Stimulated activated naive CD8-positive, alpha-beta T cell treated with anti-CD3 and anti-CD28 coated beads, Interleukin-15, amount 100 ng/mL, for 72 hours (primary cell): ENCODE results near the gene ANTXR1.
A peak's percentile ranks its signal among the peaks of the same experiment; 100 is the strongest.

Experiments
- ATAC-seq: fragments of 150-1000 bp; cut with Tn5 transposase; 2 replicates; pipeline ENCODE4 v1.10.0; 2021; ENCODE audit warnings: mild to moderate bottlenecking, moderate library complexity
- DNase-seq, 2 donors: peaks; one replicate each; pipeline ENCODE4 v3.0.0; 2021 to 2022
- H3K27ac Mint-ChIP-seq, 2 donors: one replicate each; pipeline ENCODE4 v1.8.0; 2022; ENCODE audit warnings: mild to moderate bottlenecking in 2 of 2, mixed read lengths in 2 of 2, moderate library complexity in 2 of 2
- H3K27me3 Mint-ChIP-seq: one replicate; pipeline ENCODE4 v1.8.0; 2022; ENCODE audit warnings: mixed read lengths
- H3K4me1 Mint-ChIP-seq: one replicate; pipeline ENCODE4 v1.8.0; 2022; ENCODE audit warnings: mild to moderate bottlenecking, mixed read lengths
- H3K4me3 Mint-ChIP-seq, 2 donors: one replicate each; pipeline ENCODE4 v1.8.0; 2022; ENCODE audit warnings: mild to moderate bottlenecking in 2 of 2, mixed read lengths in 2 of 2, moderate library complexity in 1 of 2
- H3K9me3 Mint-ChIP-seq, 2 donors: one replicate each; pipeline ENCODE4 v1.8.0; 2022; ENCODE audit warnings: mixed read lengths in 2 of 2

Gene ANTXR1

DNA sequence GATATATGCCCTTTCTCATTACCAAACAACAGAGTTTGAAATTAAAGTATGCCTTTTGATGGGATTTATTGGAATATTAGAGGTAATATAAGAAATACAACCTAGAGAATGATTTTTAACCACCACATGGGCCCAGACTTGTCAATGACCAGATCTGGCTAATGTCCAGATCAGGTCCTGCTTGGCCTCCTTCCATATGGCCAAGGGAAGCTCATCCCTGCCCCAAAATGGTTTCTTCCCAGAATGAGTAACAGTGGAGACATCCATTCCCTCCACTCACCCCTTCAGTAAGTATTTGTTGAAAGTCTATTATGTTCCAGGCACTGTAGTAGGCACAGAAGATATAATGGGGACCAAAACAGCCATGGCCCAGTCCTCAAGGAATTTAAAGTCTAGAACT lies 54.9 kb downstream of the ANTXR1 start:
- H3K27me3 Mint-ChIP-seq = peaks cover 19% of the 10 kb centered on the region
- DNase-seq (no peak), ATAC-seq (no peak)
- H3K4me1 Mint-ChIP-seq = no peaks in the 10 kb centered on the region
- no peak overlapping the region for H3K4me3 Mint-ChIP-seq
- H3K9me3 Mint-ChIP-seq = no peaks in the 10 kb centered on the region
- no peak overlapping the region for H3K27ac Mint-ChIP-seq

DNA sequence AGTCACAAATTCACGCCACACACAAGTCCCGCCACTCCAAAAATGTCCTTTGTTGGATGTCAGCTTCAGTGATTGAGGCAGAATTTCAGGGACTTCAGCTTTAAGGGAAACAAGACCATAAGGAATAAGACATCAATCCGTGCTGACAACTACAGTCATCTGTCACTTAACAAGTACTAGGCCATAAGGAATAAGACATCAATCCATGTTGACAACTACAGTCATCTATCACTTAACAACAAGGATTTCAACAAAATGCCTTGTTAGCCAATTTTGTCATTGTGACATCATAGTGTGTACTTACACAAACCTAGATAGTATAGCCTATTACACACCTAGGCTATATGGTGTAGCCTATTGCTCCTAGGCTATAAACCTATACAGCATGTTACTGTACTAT lies 58.0 kb downstream of the ANTXR1 start:
- no peak for ATAC-seq
- H3K9me3 Mint-ChIP-seq = no peaks in the 10 kb centered on the region
- peaks cover 19% of the 10 kb centered on the region for H3K27me3 Mint-ChIP-seq
- no peak overlapping the region for H3K4me3 Mint-ChIP-seq
- no peaks in the 10 kb centered on the region for H3K4me1 Mint-ChIP-seq
- DNase-seq = no peak
- no peak overlapping the region for H3K27ac Mint-ChIP-seq

DNA sequence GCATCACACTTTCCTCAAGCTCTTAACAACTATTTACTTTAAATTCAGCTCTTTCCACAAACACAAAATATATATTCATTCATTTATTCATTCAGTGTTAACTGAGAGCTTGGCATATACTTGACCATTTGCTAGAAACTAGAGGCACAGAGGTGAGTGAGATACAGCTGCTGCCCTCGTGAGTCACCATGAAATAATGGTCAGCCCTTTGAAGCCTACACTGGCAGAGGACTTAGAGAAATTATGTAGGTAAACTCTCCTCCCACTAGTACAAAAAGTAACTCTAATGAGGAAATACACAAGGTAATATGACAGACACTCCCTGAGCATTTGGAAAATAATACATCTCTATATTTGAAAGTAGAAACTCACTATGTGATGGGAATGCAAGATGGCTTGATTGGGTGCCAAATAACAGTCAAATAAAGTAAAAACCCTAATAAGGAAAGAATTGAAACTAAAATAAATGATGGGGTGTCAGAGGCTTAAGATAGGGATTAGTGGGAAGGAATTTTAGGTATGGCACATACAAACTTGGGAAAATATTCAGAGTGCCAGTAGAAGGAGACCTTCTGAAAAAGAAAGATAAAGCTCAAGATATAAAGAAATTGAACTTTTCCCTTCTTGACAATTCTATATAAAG lies 61.1 kb downstream of the ANTXR1 start:
- H3K27ac Mint-ChIP-seq = no peak overlapping the region
- no peaks in the 10 kb centered on the region for H3K4me1 Mint-ChIP-seq
- ATAC-seq (no peak), DNase-seq (no peak)
- H3K9me3 Mint-ChIP-seq = no peaks in the 10 kb centered on the region
- H3K4me3 Mint-ChIP-seq = no peak overlapping the region
- no peaks in the 10 kb centered on the region for H3K27me3 Mint-ChIP-seq

DNA sequence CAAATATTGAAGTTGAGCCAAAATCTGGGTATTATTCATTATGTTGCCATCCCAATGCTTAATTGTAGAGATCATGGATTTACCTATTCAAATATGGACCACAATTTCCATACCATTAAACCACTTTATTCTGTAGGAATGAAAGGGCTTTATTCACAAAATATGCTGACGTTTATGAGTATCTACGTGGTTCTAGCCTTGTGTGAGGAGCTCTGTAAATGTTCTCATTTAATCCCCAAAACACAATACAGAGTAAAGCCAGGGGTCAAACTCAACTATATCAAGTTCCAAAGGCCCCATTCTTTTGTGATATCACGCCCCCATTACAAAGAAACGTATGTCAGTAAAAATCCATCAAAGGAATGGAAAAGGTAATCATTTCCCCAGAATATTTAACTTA lies 61.9 kb downstream of the ANTXR1 start:
- H3K27ac Mint-ChIP-seq = no peak overlapping the region
- no peaks in the 10 kb centered on the region for H3K27me3 Mint-ChIP-seq
- no peak for ATAC-seq
- DNase-seq = no peak
- no peak overlapping the region for H3K4me3 Mint-ChIP-seq
- H3K4me1 Mint-ChIP-seq = no peaks in the 10 kb centered on the region
- no peaks in the 10 kb centered on the region for H3K9me3 Mint-ChIP-seq

DNA sequence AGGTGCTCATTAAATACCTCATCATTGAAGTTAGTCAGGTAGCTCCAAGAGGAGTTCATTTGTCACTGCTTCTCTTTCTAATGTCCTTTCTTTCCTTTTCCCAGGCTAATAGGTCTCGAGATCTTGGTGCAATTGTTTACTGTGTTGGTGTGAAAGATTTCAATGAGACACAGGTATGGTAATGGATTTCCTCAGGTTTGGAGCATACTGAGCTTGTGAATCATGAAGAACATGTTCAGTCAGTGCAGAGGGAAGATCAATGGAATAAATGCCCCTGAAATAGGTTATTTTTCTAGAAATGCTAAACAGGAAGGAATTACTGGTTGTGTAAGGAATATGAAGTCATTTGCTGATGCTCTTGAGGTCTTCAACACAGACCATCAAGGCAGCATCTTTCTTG lies 62.5 kb downstream of the ANTXR1 start:
- Mint-ChIP-seq H3K4me3 (no peak overlapping the region), H3K27ac (no peak overlapping the region), H3K9me3 (no peaks in the 10 kb centered on the region), H3K27me3 (no peaks in the 10 kb centered on the region), H3K4me1 (no peaks in the 10 kb centered on the region)
- no peak for DNase-seq
- no peak for ATAC-seq

DNA sequence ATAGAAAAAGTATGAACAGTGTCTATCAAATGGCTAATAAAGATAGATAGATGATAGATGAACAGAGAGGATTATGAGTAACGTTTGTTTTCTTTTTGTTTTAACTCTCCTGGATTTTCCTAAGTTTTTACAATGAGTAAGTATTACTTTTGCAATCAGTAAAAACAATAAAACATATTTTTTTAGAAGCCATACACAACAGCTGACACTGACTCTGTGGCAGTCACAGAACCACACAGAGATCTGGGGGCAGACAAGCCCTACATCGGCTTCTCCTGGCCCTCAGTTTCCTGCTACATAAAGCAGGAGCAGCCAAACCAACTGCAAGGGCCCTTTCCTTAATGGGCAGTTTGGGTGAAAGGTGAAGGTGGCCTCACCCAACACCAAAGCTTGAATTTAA lies 63.6 kb downstream of the ANTXR1 start:
- ATAC-seq (no peak), DNase-seq (no peak)
- Mint-ChIP-seq H3K27ac (no peak overlapping the region), H3K27me3 (peaks cover under 1% of the 10 kb centered on the region), H3K4me3 (no peak overlapping the region), H3K4me1 (no peaks in the 10 kb centered on the region), H3K9me3 (no peaks in the 10 kb centered on the region)

DNA sequence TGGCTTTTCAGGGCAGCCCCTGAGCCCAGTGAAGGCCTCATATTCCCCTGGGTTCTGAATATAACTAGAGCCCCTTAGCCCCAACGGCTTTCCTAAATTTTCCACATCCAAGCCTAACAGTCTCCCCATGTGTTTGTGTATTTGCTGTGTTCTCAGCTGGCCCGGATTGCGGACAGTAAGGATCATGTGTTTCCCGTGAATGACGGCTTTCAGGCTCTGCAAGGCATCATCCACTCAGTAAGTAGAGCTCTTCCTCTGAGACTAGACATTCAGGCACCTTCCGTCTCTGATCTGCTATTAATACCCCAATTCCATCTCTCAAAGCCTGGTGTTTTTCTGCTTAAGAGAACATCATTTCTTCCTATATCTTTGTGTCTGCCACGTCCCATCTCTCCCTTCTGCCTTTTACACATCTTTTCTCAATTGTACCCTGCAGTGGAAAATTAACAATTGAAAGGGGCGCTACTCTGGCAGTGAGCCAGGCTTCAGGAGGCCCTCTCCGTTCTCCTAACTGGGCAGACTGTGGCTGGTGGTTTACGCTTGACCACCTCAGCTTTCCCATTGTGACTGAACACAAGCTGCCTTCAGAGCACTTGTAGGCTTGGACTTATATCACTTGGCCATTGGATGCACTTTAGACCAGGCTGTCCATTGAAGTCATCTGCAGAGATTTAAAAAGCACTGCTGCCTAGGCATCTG lies 64.4 kb downstream of the ANTXR1 start:
- Mint-ChIP-seq H3K9me3 (no peaks in the 10 kb centered on the region), H3K4me1 (peaks cover 7% of the 10 kb centered on the region), H3K27me3 (peaks cover 9% of the 10 kb centered on the region), H3K27ac (no peak overlapping the region), H3K4me3 (no peak overlapping the region)
- ATAC-seq (no peak), DNase-seq (no peak)

DNA sequence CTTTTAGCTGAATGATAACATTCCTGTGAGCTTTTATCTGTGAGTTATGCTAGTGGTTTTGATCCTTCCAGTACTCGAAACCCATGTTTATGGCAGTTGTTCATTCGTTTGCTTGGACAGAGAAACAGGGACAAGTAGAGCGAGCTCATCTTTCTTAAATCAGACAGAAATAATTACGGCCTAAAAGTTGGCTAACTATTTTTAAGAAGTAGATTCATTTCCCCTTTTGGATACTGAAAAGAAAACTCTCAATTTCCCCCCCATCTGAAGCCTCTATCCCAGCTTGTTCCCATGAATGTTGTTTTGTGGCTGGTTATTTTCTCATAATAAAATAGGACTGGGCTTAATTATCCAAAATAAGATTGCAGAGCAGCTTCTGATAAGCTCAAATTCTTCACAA lies 67.1 kb downstream of the ANTXR1 start:
- Mint-ChIP-seq H3K27me3 (peaks cover 24% of the 10 kb centered on the region), H3K9me3 (no peaks in the 10 kb centered on the region), H3K4me3 (no peak overlapping the region), H3K27ac (no peak overlapping the region), H3K4me1 (peaks cover 11% of the 10 kb centered on the region)
- ATAC-seq (no peak), DNase-seq (no peak)

DNA sequence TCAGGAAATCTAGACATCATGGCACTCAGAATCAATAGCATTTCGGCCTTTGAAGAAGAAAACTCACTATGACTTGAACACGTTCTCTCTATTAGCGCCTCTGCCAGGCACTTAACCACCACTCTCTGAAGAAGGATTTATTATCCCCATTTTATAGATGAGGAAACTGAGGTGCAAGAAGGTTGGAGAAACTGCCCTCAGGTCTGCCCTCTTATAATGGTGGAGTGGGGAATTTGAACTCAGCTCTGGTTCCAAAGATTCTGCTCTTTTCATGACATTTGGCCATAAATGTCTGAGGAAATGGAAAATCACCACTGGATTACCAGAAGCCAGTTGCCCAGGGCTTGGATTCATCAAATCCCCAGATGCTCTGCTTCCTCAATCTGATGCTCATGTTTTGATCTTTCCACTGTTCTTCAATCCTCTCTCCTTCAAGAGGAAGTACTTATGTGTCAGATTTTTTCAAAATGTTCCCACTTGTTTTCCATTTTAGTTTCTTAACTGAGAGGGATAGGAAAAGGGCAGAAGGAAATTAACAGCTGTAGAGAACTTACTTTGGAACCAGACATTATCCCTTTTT lies 68.1 kb downstream of the ANTXR1 start:
- peaks cover 24% of the 10 kb centered on the region for H3K27me3 Mint-ChIP-seq
- H3K27ac Mint-ChIP-seq = no peak overlapping the region
- H3K9me3 Mint-ChIP-seq = no peaks in the 10 kb centered on the region
- no peak for DNase-seq
- no peak for ATAC-seq
- H3K4me3 Mint-ChIP-seq = no peak overlapping the region
- peaks cover 11% of the 10 kb centered on the region for H3K4me1 Mint-ChIP-seq

DNA sequence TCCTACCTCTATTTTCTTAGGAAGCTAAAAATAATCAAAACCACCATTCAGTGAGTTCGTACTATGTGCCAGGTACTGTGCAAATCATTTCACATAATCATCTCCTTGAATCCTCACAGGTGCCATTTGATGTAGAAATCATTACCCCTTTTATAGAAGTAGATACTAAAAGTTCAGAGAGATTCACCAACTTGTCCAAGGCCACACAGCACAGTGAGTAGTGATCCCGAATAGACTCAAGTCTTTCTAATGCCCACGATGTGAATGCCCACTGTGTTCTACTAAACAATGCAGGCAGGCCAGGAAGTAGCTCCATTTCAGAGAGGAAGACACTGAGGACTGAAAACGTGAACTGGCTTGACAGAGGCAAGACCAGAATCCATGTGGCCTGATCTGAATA lies 68.8 kb downstream of the ANTXR1 start:
- H3K4me1 Mint-ChIP-seq = peaks cover 11% of the 10 kb centered on the region
- H3K27me3 Mint-ChIP-seq = peaks cover 30% of the 10 kb centered on the region
- ATAC-seq = no peak
- DNase-seq = no peak
- peak overlapping the region in 1 of 2 donors; percentile 42 for H3K27ac Mint-ChIP-seq
- H3K9me3 Mint-ChIP-seq = no peaks in the 10 kb centered on the region
- H3K4me3 Mint-ChIP-seq = no peak overlapping the region

DNA sequence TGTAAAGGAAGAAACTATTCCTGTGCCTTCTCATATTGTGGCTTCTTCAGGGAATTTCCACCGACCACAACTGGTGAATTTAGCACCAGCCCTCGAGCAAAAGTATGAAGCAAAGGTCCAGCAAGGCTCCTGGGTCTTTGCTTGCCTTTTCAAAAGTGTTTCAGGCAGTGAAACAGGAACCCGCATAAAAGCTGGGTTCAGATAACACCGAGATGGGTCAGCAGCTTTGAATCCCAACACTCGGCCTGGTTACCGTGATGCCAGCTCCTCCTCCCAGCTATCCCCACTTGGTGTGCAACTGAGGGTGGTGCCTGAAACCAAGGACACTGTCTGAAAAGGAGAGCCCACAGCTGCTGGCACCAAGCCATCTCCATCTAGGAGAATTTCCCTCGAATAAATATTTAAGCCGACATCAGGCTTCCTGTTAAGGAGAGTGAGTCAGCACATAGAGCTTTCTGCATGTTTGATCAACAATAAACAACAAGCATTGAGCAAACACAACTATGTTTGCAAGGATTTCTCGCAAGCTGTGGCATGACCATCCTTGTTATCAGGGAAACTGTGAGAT lies 69.5 kb downstream of the ANTXR1 start:
- Mint-ChIP-seq H3K4me3 (no peak overlapping the region), H3K9me3 (no peaks in the 10 kb centered on the region), H3K27me3 (peaks cover 38% of the 10 kb centered on the region), H3K27ac (no peak overlapping the region), H3K4me1 (peaks cover 11% of the 10 kb centered on the region)
- ATAC-seq (no peak), DNase-seq (no peak)

DNA sequence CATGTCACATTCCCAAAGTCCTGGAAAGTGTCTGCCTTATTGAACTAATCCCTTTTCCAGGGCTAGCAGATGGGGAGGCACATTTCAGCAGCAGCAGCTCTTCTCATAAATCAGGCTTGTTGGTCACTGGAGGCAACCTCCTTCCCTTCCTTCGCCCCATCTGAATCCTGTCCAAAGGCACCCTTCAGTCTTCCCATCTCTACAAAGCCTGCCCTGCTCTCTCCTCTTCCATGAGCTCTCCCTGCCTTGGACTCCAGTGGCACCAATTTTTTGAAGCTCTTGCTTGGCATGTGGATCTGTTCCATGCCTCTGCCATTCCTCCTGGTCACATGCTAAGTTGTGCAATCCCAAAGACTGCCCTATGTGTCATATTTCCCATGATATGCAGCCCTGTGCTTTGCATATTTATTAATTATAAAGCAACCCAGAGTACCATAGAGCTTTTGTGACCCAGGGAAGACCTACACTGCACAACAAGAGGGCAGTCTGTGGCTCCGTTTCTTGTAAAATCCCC lies 70.3 kb downstream of the ANTXR1 start:
- peaks cover 11% of the 10 kb centered on the region for H3K4me1 Mint-ChIP-seq
- DNase-seq (no peak), ATAC-seq (no peak)
- no peak overlapping the region for H3K4me3 Mint-ChIP-seq
- H3K27me3 Mint-ChIP-seq = peaks cover 46% of the 10 kb centered on the region
- H3K9me3 Mint-ChIP-seq = no peaks in the 10 kb centered on the region
- H3K27ac Mint-ChIP-seq = no peak overlapping the region

DNA sequence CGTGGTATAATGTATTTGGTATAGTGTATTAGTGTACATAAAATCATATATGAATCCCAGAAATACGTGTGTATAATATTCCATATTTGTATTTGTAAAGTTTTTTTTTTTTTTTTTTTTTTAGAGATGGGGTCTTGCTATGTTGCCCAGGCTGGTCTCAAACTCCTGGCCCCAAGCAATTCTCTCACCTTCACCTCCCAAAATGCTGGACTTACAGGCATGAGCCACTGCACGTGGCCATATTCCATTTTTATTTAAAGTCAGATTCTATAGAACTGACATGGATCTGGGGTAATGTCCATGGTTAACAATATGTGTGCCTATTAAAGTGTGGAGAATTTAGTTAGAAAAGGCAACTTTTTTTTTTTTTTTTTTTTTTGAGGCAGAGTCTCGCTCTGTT lies 71.5 kb downstream of the ANTXR1 start:
- Mint-ChIP-seq H3K27me3 (peaks cover 55% of the 10 kb centered on the region), H3K4me1 (peaks cover 11% of the 10 kb centered on the region)

DNA sequence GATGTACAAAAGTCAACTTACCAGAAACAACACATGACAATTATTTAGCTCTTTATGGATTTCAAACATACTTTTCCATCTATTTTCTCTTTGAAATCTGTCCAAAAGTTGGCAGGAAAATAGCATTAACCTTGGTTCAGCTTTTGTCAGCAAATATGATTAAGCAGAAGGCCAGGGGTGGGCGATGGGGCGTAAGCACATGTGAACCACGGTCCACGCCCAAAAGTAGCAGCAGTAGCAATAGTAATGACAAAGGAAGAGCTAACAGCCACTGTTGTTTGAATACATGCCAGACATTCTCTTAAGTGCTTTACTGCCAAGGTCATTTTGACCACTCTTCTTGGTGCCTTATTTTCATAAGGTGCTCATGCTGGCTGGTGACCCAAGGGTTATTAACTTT lies 73.5 kb downstream of the ANTXR1 start:
- no peaks in the 10 kb centered on the region for H3K9me3 Mint-ChIP-seq
- no peak overlapping the region for H3K27ac Mint-ChIP-seq
- DNase-seq (no peak), ATAC-seq (no peak)
- peaks cover 63% of the 10 kb centered on the region for H3K27me3 Mint-ChIP-seq
- peaks cover 11% of the 10 kb centered on the region for H3K4me1 Mint-ChIP-seq
- no peak overlapping the region for H3K4me3 Mint-ChIP-seq

More for the DNA sequence above, 71.5 kb downstream of the ANTXR1 start:
- Mint-ChIP-seq H3K4me3 (no peak overlapping the region), H3K27ac (no peak overlapping the region), H3K9me3 (no peaks in the 10 kb centered on the region)
- ATAC-seq (no peak), DNase-seq (no peak)

DNA sequence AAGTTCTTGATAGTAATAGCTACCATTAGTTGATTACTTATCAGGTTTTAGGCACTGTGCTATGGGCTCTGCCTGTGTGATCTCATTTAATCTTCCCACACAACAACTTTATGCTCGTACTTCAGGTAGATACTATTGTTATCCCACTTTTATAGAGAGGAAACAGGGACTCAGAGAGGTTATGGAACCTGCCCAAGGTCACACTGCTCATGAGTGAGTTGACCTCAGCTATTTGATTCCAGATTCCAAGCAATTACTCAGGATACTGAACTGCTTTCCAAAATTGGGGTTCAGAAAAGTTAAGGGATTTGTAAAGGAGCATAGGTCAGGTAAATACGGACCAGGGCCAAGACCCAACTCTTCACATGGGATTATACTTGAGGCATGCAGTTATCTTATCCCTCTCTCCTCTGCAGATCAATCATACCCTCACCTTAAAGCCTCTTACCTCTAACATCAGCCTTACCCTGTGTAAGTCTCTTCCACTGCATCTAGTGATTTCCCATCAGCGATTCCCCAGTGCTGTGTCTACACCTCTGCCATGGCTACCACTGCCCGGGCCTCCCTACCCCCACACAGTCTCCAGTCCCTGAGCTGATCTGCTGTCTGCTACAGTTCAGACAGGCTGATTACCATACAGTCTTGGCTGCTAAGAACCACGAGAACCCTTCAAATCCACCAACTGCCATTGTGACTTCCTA lies 74.4 kb downstream of the ANTXR1 start:
- H3K9me3 Mint-ChIP-seq = no peaks in the 10 kb centered on the region
- ATAC-seq (no peak), DNase-seq (no peak)
- no peak overlapping the region for H3K4me3 Mint-ChIP-seq
- H3K27ac Mint-ChIP-seq = no peak overlapping the region
- peaks cover 55% of the 10 kb centered on the region for H3K27me3 Mint-ChIP-seq
- peaks cover 4% of the 10 kb centered on the region for H3K4me1 Mint-ChIP-seq

DNA sequence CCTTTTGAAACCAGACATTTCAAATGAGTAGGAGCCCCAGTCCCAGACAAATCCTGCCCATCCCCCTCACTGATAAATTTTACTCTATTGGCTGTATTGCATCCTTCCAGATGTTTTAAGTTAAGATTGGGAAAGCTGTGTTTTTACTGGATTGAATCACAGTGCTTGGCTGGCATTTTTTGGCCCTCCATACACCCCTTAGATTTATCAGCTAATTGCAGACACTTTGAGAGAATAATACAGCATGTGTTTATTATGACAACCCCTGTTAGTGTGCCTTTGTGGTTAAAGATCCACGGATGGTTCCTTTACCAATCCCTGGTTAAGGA lies 74.9 kb downstream of the ANTXR1 start:
- Mint-ChIP-seq H3K27ac (no peak overlapping the region), H3K4me3 (no peak overlapping the region), H3K27me3 (peaks cover 53% of the 10 kb centered on the region), H3K4me1 (no peaks in the 10 kb centered on the region), H3K9me3 (no peaks in the 10 kb centered on the region)
- DNase-seq (no peak), ATAC-seq (no peak)
